ENCODE data around the gene SPEM2. TPM values are rescaled to one million over a fixed set of nuclear protein-coding genes. Genes with fewer than 3 reads are reported as not detected.

The SPEM2 gene
- total RNA-seq, 1 experiment from 2014 or later: not detected

DNA sequence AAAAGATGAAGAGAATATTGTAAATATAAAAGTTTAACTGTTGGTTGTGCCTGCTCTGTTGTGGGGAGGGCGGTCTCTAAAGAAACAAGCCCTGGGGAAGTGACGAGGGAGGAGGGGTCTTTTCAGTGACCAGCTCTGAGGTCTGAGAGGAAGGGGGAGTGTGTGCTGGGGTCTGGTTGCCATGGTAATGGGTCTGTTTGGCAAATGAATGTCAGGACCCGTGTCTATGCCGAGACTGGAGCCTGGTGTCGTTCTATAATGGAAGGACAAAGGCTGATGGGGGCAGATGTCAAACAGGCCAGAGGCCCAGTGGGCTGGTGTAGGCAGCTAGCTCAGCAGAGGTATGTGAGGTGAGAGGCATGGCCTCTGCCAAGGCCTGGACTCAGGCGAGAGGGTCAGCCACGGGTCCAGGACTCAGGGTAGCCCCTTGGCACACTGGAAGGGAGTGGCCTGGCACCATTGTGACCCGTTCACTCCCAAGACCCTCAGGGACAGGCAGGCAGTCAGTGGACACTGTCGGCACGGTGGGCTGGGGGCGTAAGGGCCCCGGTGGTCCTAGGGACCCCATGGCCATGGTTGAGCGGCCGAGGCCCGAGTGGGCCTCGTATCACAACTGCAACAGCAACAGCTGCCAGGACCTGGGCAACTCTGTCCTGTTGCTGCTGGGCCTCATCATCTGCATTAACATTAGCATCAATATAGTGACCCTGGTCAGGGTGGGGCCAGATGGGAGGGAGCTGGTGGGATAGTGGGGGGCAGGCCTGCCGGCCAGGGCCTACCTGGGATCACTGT, 5.4 kb upstream of the SPEM2 start, which contains the start of gene SPEM1:
TSS of gene SPEM1 (plus strand) at position 506 of the 792 bp plus-strand sequence. CDS start at position 567, 61 bp downstream.
- no peaks in the 10 kb centered on the region for H3K79me1 ChIP-seq (ENCODE audit: insufficient read depth, low read depth, low read length, poor library complexity, severe bottlenecking)
- no peak within 1 kb of the TSS for H2BK120ac ChIP-seq (ENCODE audit: low read depth, low read length, poor library complexity, severe bottlenecking)
- no peaks in the 10 kb centered on the region; the same call in 1 of the 2 replicates for H3K27me3 Mint-ChIP-seq (ENCODE audit: low read depth)
- H3K4ac ChIP-seq (ENCODE audit: low read depth, low read length): no peak within 1 kb of the TSS
- no peak within 1 kb of the TSS for H3K18ac ChIP-seq (ENCODE audit: insufficient read length, low read depth, low read length)
- no peak within 1 kb of the TSS for H3K4me2 ChIP-seq (ENCODE audit: insufficient read depth, insufficient read length, low read length)
- H3K4me1 Mint-ChIP-seq: peaks cover 9 to 26% of the 10 kb centered on the region in 2 experiments
- TF ChIP-seq CTCF (conservative IDR thresholded peaks at IDR 0.05): no peak
- H2AFZ ChIP-seq (ENCODE audit: low read length): no peak within 1 kb of the TSS
- H4K20me1 ChIP-seq (ENCODE audit: control insufficient read depth, insufficient read depth, insufficient read length): no peaks in the 10 kb centered on the region
- H2BK15ac ChIP-seq (ENCODE audit: low read depth, low read length): no peak within 1 kb of the TSS
- no peak within 1 kb of the TSS for H3K9ac ChIP-seq (ENCODE audit: extremely low read depth, insufficient read length, low read length)
- H2AK5ac ChIP-seq (ENCODE audit: insufficient read length, low read length): no peak within 1 kb of the TSS
- H3K56ac ChIP-seq (ENCODE audit: insufficient read length, low read depth, low read length): no peak within 1 kb of the TSS
- no peak within 1 kb of the TSS for H4K8ac ChIP-seq (replicated peaks; ENCODE audit: insufficient read length, low read depth, low read length)
- no peak within 1 kb of the TSS for H2BK12ac ChIP-seq (ENCODE audit: insufficient read length, low read depth, low read length)
- no peak within 1 kb of the TSS for H3K14ac ChIP-seq (ENCODE audit: insufficient read depth, low read length)
- no peaks in the 10 kb centered on the region for H3K27me3 ChIP-seq (ENCODE audit: insufficient read depth, low read length)
- no peaks in the 10 kb centered on the region for H3K23me2 ChIP-seq (ENCODE audit: insufficient read length, low read depth, low read length, poor library complexity, severe bottlenecking)
- no peak within 1 kb of the TSS for H3K23ac ChIP-seq (ENCODE audit: insufficient read length, low read depth, low read length)
- no peak within 1 kb of the TSS for H3K4me3 Mint-ChIP-seq
- H3K9me3 ChIP-seq (ENCODE audit: control insufficient read depth, low read depth, low read length): no peaks in the 10 kb centered on the region
- no peak for DNase-seq
- no peaks in the 10 kb centered on the region for H3K79me2 ChIP-seq (ENCODE audit: insufficient read depth, low read length)
- H2BK5ac ChIP-seq (ENCODE audit: insufficient read length, low read length): no peak within 1 kb of the TSS
- no peaks in the 10 kb centered on the region for H3K4me1 ChIP-seq (ENCODE audit: insufficient read depth, low read length)
- no peak within 1 kb of the TSS for H2BK20ac ChIP-seq (ENCODE audit: low read depth, low read length, poor library complexity, severe bottlenecking)
- no CpG with 5 or more reads among the region's 17 CpGs for WGBS (ENCODE audit: extremely low coverage, insufficient read length, low lambda C conversion rate)
- no peaks in the 10 kb centered on the region; a peak in 1 of 5 replicates for H3K9me3 Mint-ChIP-seq
- no peak within 1 kb of the TSS for H3K27ac ChIP-seq (ENCODE audit: insufficient read length, low read depth, low read length)
- H4K91ac ChIP-seq (ENCODE audit: insufficient read length, low read depth, low read length): no peak within 1 kb of the TSS
- peaks cover 6 to 27% (median 25%) of the 10 kb centered on the region in 3 experiments; a peak in 6 of 7 replicates for H3K36me3 Mint-ChIP-seq (ENCODE audit: insufficient read depth in 1 of 3, low read depth in 3 of 3)
- peak within 1 kb of the TSS; percentile 5 to 80 (median 46); a peak in 4 of 7 replicates for H3K27ac Mint-ChIP-seq
- no peak within 1 kb of the TSS for H3T11ph ChIP-seq (ENCODE audit: low read length)
- no peak within 1 kb of the TSS for H4K5ac ChIP-seq (ENCODE audit: insufficient read length, low read depth, low read length)
